GM18499 (cell line): Measurements from ENCODE around the gene BTBD9.
A peak's percentile ranks its signal among the peaks of the same experiment; 100 is the strongest.

Experiments used
- ATAC-seq: cut with Tn5 transposase; IDR thresholded peaks from one replicate; pipeline ENCODE4 v1.9.1; 2021; ENCODE audit warnings: moderate number of reproducible peaks; ENCODE audit not compliant: insufficient read depth, unreplicated experiment

BTBD9 gene

GRCh38 chr6:38271081-38271480, 368.6 kb downstream of the BTBD9 start:
- ATAC-seq: no peak

DNA sequence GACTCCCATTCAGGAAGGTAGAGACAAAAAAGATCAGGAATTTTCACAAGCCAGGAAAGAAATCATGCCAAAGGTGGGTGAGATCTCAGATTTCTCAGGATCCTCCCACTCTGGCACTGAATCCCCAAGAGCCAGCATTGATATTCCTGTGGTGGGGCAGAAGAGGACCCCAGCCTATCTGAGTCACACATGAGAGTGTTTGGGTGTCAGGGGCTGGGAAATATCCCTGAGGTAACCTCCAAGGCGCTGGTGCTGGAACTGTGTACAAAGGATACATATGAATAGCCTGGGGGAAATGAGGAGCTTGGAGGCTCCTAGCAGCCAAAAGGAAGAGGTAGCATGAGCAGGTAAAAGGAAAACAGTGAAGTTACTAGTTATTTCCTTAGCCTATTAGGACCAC, 369.4 kb downstream of the BTBD9 start:
- ATAC-seq: no peak

DNA sequence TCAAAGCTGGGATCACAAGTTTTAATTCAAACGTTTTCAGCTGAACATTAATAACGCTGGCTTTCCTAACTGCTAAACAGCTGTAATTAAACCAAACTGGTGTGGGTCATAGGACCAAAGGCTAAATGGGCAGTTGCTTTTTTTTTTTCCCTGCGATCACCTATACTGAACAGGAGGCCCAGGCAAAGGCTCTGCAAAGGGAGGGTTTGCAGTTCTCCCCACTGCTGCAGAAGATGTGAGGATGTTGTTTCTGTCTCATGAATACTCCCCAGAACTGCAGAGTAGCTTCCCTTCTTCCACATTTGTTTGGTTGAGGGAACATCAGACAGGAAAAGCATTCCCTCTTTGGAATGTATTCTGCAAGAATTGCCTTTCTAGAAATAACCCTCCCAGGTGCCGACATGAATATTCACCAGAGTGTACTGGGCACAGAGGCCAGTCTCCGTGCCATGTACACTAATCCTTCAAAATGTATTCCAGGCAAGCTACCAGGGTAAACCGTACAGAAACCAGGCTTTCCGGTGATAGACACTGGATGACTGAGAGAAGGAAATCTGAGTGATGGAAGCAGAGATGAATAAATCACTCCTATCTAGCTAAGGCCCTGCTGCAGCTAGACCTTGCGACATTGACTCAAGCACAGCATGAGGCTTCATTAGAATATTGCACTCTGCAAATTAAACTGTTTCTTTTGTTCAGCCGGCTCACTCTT, 370.1 kb downstream of the BTBD9 start:
- ATAC-seq: no peak

DNA sequence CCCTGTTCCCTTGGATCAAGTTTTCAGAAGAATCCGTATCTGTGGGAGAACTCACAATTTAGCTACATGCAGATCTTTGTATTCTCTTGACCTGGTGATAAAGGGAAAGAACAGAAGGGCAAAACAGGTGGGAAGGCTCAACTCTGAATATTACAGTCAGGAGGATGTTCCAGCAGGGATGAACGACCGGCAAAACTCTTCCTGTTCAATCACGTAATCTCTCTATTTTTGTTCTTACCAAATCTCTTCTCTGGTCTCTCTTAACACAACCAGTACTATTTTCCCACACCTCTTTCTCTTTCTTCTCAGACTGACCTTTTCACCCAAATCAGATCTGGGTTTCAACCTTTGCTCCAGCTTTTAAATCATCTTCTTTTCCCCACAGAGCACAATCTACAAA, 371.4 kb downstream of the BTBD9 start:
- ATAC-seq: no peak

DNA sequence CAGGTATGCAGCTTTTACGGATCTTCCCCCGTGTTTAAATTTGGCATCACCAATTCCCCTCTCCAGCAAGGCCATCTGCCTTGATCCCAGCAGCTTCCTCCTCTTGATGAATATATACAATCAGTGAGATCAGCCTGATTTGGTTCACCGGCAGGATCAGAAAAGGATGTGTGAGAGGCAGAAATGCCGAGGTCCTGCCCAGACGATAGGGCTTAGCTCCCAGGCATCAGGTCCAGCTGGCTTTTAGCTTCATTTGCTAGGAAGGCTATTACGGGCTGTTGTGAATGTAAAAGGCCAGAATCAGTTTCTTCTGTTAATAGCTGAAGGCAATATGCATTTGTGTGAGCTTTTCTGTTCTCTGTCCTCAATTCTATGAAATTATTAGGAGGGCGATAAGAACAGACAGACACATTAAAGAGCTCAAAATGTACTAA, 372.8 kb downstream of the BTBD9 start:
- ATAC-seq: no peak

- ATAC-seq: no peak
Observed at GRCh38 chr6:38264605-38265004, 375.1 kb downstream of the BTBD9 start.

GRCh38 chr6:38262609-38263008, 377.1 kb downstream of the BTBD9 start:
- no peak for ATAC-seq

- ATAC-seq: no peak
Observed at GRCh38 chr6:38262026-38262425, 377.7 kb downstream of the BTBD9 start.

DNA sequence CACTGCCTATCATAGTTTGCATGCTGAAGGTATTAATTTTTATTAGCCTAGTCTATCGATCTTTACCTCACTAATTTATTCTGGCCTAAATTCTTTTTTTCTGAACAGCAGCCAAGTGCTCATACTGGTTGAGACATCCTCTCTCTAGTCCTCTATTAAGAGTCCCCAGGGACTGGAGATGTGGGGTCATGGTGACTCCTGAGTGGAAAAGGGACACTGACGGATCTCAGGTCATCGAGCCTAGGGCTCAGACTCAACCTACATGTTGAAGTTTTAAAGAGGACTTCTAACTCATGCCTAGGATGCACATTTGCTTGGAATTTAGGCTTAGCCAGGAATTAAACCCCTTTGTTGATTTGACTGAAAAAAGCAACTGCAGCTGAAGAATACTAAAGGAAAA, 378.1 kb downstream of the BTBD9 start:
- no peak for ATAC-seq

DNA sequence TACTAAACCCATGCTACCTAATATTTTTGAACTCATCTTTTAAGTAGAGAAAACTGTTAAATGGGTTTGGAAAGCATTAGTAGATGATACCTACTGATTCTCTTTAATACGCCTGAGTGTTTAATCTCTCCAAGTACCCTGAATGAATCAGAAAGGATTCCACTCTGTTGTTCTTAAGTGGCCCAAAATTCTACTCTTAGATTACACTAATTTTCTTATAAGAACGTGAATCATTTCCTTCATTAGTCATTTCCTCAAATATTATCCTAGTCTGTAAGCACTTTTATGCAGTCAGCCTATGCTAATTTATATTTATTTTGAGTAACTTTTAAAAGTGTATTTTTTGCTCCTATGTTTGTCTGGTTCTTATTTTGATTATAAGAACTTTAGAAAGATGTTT, 380.0 kb downstream of the BTBD9 start:
- ATAC-seq: no peak

- no peak for ATAC-seq
Observed at GRCh38 chr6:38248500-38249234, 391.1 kb downstream of the BTBD9 start.

- no peak for ATAC-seq
Observed at GRCh38 chr6:38245295-38245694, 394.4 kb downstream of the BTBD9 start.

GRCh38 chr6:38244869-38245268, 394.9 kb downstream of the BTBD9 start:
- no peak for ATAC-seq

DNA sequence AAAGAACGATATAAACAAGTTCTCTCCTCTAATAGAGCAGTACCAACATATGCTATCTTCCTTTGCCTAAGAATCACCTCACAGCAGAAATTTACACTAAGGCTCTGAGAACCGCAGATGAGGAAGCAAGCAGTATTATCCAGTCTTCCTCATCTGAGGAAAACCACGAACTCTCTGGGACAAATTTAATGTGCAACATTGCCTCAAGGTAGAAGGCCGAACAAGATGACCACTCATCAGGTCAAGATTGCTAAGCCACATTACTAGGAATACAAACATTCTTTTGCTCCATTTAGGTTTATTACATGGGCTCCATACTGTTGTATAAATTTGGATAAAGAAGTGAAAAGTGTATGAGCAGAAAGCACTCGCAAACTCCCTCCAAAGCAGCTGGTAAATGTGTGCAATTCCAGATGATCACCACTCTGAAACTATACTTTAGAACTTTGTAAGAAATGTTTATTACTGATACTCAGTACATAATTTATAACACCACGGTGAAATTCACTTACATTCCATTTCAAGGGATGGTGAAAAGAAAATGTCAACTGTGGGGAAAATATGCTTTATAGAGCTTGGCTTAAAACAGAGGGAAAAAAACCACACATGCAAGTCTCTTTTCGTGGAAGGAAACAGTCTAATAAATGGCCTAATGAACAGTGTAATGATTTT, 398.4 kb downstream of the BTBD9 start:
- ATAC-seq: no peak

- no peak for ATAC-seq
Observed at GRCh38 chr6:38239719-38240451, 399.8 kb downstream of the BTBD9 start.

DNA sequence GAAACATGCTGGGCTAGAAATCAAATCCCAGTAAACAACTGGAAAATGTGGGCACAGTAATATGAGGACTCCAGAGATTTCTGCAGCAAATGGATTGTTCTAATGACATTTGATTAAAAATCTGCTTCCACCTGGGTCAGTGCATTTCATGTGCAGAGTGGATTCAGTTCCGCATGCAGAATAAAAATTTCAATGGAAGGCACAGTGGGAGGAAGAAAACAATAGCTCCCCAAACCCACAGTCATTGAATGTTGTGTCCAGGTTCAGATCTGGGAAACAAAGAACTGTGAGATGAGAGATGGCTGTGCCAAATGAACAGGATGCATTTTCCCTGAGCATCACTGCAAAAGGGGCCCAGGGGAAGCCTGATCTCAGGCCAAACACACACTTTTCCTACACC, 403.1 kb downstream of the BTBD9 start:
- ATAC-seq: no peak

GRCh38 chr6:38234934-38235682, 404.6 kb downstream of the BTBD9 start:
- ATAC-seq: peak; percentile 42

- no peak for ATAC-seq
Observed at GRCh38 chr6:38234141-38234540, 405.6 kb downstream of the BTBD9 start.

GRCh38 chr6:38233161-38233791, 406.5 kb downstream of the BTBD9 start:
- ATAC-seq: no peak

DNA sequence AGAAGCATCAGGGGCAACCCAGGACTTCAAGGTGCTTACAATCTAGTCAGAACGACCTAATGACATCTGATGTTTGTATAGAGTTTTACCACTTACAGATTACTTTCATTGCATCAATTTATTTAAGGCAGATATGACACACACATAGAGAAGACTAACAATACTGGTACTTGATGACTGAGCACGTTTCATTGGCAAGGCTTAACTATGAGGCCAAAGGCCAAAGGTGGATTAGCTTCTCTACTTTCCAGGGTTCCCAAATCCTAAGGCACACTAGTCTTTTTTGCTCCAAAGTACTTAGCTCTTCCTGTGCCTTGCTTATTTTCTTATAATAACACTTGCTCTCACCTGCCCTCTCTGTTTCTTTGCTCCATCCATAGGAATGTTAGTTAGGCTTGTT, 414.0 kb downstream of the BTBD9 start:
- ATAC-seq: no peak
